ENCODE data around the gene YWHAB. TPM values are rescaled to one million over a fixed set of nuclear protein-coding genes. Genes with fewer than 3 reads are reported as not detected.

YWHAB gene
- total RNA-seq, 1 donor from 2014 or later = 205 TPM

DNA sequence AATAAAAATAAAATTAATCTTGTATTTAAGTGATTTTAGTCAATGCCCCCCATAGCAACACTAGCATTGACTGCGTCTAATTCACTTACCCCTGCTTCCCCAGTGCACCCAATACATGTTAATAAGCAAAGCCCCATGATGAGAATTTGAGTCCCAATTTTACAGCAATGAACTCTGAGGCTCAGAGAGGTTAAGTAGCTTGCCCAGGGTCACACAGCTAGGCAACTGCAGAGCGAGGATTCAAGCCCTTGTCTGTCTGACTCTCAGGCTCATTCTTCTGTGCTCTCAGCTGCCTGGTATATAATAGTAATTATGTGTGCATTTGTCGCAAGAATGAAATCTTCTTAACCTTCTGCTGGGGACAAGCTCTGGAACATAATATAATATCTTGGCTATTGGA is 32.8 kb downstream of the YWHAB start:
- Mint-ChIP-seq H3K4me1 (ENCODE audit: unreplicated experiment) (no peaks in the 10 kb centered on the region), H3K36me3 (ENCODE audit: unreplicated experiment) (peaks cover 18% of the 10 kb centered on the region), H3K27me3 (ENCODE audit: unreplicated experiment) (no peaks in the 10 kb centered on the region), H3K9me3 (ENCODE audit: unreplicated experiment) (no peaks in the 10 kb centered on the region), H3K27ac (ENCODE audit: unreplicated experiment) (no peak overlapping the region), H3K4me3 (ENCODE audit: unreplicated experiment) (no peak overlapping the region)
- DNase-seq (ENCODE audit: extremely low spot score, unreplicated experiment) = no peak
- TF ChIP-seq, protein P1, sequence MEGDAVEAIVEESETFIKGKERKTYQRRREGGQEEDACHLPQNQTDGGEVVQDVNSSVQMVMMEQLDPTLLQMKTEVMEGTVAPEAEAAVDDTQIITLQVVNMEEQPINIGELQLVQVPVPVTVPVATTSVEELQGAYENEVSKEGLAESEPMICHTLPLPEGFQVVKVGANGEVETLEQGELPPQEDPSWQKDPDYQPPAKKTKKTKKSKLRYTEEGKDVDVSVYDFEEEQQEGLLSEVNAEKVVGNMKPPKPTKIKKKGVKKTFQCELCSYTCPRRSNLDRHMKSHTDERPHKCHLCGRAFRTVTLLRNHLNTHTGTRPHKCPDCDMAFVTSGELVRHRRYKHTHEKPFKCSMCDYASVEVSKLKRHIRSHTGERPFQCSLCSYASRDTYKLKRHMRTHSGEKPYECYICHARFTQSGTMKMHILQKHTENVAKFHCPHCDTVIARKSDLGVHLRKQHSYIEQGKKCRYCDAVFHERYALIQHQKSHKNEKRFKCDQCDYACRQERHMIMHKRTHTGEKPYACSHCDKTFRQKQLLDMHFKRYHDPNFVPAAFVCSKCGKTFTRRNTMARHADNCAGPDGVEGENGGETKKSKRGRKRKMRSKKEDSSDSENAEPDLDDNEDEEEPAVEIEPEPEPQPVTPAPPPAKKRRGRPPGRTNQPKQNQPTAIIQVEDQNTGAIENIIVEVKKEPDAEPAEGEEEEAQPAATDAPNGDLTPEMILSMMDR (IDR thresholded peaks at IDR 0.05) = no peak

DNA sequence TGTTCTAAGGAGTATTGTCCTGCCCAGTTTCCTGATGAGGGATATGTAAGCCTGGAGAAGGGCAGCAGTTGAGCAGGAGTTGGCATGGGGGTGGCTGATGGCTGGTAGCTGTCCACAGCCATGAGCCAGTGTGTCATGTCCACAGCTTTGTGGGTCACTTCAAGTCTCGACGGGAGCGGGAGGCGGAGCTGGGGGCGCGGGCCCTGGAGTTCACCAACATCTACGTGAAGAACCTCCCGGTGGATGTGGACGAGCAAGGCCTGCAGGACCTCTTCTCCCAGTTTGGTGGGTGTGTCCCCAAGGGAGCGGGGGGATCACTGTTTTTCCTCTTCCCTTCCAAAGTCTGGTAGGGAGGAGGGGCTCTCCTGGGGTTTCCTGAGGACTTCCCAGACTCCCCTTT is 33.3 kb downstream of the YWHAB start:
- Mint-ChIP-seq H3K9me3 (ENCODE audit: unreplicated experiment) (no peaks in the 10 kb centered on the region), H3K27me3 (ENCODE audit: unreplicated experiment) (no peaks in the 10 kb centered on the region), H3K4me3 (ENCODE audit: unreplicated experiment) (no peak overlapping the region), H3K27ac (ENCODE audit: unreplicated experiment) (no peak overlapping the region), H3K36me3 (ENCODE audit: unreplicated experiment) (peaks cover 16% of the 10 kb centered on the region), H3K4me1 (ENCODE audit: unreplicated experiment) (no peaks in the 10 kb centered on the region)
- DNase-seq (ENCODE audit: extremely low spot score, unreplicated experiment) = no peak
- TF ChIP-seq, protein P1 (IDR thresholded peaks at IDR 0.05) = no peak

DNA sequence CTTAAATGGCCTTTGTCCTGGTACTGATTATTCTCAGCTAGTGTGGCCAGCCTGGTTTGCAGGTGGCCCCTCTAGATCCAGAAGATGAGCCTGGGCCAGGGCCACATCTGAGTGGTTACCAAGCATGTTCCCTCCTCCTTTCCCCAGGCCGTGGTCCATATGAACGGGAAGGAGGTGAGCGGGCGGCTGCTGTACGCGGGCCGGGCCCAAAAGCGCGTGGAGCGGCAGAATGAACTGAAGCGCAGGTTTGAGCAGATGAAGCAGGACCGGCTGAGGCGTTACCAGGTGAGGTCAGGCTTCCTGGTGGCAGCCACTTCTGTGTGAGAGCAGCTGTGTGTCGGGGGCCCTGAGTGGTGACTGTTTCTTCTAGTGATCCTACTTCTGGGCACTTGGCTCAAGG is 35.9 kb downstream of the YWHAB start:
- Mint-ChIP-seq H3K27me3 (ENCODE audit: unreplicated experiment) (no peaks in the 10 kb centered on the region), H3K4me1 (ENCODE audit: unreplicated experiment) (no peaks in the 10 kb centered on the region), H3K27ac (ENCODE audit: unreplicated experiment) (no peak overlapping the region), H3K4me3 (ENCODE audit: unreplicated experiment) (no peak overlapping the region), H3K36me3 (ENCODE audit: unreplicated experiment) (peaks cover 17% of the 10 kb centered on the region), H3K9me3 (ENCODE audit: unreplicated experiment) (no peaks in the 10 kb centered on the region)
- no peak for DNase-seq (ENCODE audit: extremely low spot score, unreplicated experiment)
- TF ChIP-seq, protein P1 (IDR thresholded peaks at IDR 0.05) = no peak

- H3K36me3 Mint-ChIP-seq (ENCODE audit: unreplicated experiment) = peaks cover 9% of the 10 kb centered on the region
- H3K27ac Mint-ChIP-seq (ENCODE audit: unreplicated experiment) = no peak overlapping the region
- H3K27me3 Mint-ChIP-seq (ENCODE audit: unreplicated experiment) = no peaks in the 10 kb centered on the region
- no peak for DNase-seq (ENCODE audit: extremely low spot score, unreplicated experiment)
- no peaks in the 10 kb centered on the region for H3K9me3 Mint-ChIP-seq (ENCODE audit: unreplicated experiment)
- no peak overlapping the region for H3K4me3 Mint-ChIP-seq (ENCODE audit: unreplicated experiment)
- no peaks in the 10 kb centered on the region for H3K4me1 Mint-ChIP-seq (ENCODE audit: unreplicated experiment)
- TF ChIP-seq, protein P1 (IDR thresholded peaks at IDR 0.05) = no peak
These were observed 39.0 kb downstream of the YWHAB start for GRCh38 chr20:44924541-44924940.

GRCh38 chr20:44928595-44928994 is 43.1 kb downstream of the YWHAB start:
- Mint-ChIP-seq H3K36me3 (ENCODE audit: unreplicated experiment) (peaks cover 10% of the 10 kb centered on the region), H3K9me3 (ENCODE audit: unreplicated experiment) (no peaks in the 10 kb centered on the region), H3K27me3 (ENCODE audit: unreplicated experiment) (no peaks in the 10 kb centered on the region), H3K4me3 (ENCODE audit: unreplicated experiment) (no peak overlapping the region), H3K27ac (ENCODE audit: unreplicated experiment) (no peak overlapping the region), H3K4me1 (ENCODE audit: unreplicated experiment) (no peaks in the 10 kb centered on the region)
- TF ChIP-seq, protein P1 (IDR thresholded peaks at IDR 0.05) = no peak
- no peak for DNase-seq (ENCODE audit: extremely low spot score, unreplicated experiment)
